HG03460 (cell line): ENCODE measurements around the gene GRAMD1B.
"Not testable (repeated sequence)": the region's sequence is repeated elsewhere in the genome, so short reads cannot be mapped to it uniquely, and the experiment has no call there.

Experiments used
- ATAC-seq: cut with Tn5 transposase; IDR thresholded peaks from one replicate; pipeline ENCODE4 v1.9.1; 2021; ENCODE audit not compliant: unreplicated experiment

Gene GRAMD1B

DNA sequence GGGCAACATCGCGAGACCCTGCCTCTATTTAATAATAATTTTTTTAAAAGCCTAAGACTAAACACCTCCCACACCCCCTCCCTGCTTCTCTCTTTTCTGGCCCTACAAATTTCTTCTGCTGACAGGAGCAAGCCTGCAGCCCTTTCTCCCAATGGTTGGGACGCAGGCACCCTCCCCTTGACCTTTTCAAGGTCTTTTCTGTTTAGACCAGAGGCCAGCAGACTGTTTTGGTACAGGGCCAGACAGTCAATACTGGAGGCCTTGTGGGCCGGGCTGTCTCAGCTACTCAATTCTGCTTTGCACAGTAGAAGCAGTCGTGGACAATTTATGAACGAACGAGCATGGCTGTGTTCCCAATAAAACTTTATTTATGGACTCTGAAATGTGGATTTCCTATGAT lies 132.1 kb downstream of the GRAMD1B start:
- ATAC-seq: no peak

DNA sequence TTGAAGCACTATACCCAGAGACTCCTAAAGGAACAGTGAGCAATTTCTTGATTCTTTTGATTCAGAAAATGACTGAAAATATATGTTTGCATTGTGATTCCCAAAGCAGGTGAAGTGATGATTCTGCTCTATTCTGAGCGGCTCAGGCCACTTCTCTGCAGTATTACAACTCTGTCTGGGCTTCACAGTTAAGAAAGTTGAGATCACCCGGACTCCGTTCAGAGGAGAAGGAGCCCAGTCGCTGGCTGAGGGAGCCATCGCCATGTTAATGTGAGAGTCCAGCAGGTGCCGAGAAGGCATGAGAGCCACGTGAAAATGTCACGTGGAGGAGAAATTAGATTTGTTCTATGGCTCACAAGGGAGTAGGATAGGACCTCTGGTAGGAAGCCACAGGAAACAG lies 132.8 kb downstream of the GRAMD1B start:
- ATAC-seq: no peak

DNA sequence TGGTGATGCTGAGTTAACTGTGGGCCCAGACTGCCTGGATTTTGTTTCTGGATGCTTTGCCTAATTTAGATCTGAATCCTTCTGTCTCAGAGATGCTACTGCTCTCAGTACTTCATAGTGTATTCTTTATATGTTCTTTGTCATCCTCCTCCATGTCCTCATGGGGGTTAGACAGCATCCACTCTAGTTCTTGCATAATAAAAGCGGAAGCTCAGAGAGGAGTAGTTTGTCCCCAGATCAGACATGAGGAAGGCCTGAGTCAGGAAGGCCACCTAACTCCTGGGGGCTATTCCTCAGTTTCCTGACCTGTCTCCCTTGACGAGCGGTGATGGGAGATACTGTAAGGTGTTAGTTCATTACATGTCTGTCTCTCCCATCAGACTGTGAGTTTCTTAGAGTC lies 134.2 kb downstream of the GRAMD1B start:
- ATAC-seq: no peak

DNA sequence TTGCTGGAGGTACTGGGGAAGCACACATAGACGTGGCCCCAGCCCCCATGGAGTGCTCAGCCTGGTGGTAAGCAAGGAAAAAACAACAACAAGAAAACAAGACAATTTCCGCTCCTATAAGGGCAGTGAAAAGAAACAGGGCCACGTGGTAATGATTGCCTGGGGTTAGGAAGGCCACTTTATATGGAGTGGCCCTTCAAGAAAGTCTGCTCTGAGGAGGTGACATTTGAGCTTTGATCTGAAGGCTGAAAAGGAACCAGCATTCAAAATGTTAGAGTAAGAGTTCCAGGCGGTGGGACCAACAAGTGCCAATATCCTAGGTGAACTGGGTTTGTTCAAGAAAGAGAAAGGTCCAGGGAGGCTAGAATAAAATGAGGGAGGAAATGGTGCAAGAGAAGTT lies 136.8 kb downstream of the GRAMD1B start:
- ATAC-seq: no peak

DNA sequence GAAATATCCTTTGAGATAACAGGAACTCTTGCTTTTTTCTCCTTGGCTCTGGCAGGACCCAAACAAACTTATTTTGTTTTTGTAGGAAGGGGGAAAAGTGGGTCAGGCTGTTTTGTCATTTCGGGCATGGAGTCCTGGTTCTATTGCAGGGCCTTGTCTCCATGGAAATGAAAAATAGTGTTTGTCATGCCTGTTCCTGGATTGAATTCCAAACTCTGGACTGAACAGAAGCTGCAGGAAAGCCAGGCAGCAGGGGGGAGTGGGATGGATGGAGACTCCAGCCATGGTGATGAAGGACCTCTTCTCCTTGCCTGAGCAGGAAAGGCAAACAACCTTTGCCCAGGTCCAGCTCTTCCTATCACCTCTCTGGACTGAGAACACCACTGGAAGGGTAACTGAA lies 137.4 kb downstream of the GRAMD1B start:
- no peak for ATAC-seq

DNA sequence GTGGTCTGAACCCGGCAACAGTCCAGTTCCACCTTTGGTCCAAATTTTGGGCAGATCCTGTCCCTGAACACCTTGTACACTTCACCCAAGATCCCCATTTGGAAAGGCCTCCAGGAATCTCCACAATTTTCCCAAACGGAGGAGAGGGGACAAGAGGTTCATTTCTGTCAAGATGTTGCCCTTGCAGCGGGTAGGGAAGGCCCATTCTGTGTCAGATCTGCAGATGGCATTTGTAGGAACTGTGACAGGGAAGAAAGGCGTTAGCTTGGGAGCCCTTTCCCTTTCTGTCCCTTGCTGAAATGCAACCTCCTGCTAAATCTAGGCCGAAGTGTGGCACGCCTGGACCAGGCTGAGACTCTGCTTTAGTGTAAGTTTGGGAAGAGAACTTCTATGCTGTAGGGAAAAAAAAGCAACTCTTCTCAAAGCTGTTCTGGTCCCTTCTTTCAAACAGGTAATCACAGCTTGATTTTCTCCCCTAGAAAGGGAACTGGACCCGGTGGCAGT lies 138.3 kb downstream of the GRAMD1B start:
- no peak for ATAC-seq

DNA sequence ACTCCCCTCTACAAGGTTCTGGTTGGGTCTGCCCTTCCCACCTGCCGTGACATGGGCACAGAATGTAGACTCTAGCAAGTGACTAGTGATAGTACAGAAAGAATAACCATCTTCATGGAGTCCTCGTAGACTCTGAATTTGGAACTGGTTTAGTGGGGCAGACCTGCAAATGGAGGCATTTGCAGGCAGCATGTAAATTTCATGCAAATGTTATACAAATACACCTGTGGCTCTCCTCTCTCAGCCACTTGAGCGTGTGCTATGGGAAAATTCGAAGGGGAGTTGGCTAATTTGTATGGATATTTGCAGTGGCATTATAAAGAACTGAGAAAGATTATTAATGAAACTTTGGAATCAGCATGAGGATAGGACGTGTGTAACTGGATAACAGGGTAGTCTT lies 139.3 kb downstream of the GRAMD1B start:
- no peak for ATAC-seq

DNA sequence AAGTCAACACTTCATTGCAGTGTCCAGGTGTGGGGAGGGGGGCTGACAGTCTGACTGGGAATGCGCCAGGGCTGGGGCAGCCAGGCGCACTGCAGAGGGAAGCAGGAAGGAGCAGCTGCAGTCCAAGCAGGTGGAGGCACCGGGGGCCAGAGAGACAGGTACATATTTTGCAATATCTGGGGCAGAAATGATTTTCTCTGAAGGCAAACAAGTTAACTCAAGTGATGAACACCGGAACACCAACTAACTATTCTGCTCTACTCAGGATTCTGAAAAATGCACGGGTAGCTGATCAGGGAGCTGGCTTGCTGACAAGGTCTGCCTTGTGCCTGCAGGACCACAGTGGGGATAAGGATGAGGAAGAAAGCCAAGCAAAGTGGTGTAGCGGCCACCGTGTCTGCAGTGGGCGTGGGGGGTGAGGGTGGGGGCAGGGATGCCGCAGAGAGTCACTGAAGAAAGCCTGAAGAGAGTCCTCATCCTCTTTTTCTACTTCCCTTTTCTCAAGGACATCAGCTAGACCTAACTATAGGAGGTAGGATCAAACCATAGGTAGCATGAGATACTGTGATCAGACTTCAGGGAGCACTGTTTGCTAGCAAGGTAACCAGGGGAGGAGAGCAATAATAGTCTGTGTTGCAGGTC lies 141.0 kb downstream of the GRAMD1B start:
- no peak for ATAC-seq

DNA sequence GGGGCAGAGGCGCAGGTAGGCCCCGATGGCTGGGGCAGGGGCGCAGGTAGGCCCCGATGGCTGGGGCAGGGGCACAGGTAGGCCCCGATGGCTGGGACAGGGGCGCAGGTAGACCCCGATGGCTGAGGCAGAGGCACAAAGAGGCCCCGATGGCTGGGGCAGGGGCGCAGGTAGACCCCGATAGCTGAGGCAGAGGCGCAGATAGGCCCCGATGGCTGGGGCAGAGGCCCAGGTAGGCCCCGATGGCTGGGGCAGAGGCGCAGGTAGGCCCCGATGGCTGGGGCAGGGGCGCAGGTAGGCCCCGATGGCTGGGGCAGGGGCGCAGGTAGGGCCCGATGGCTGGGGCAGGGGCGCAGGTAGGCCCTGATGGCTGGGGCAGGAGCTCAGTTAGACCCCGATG lies 142.7 kb downstream of the GRAMD1B start:
- not testable (repeated sequence) for ATAC-seq

DNA sequence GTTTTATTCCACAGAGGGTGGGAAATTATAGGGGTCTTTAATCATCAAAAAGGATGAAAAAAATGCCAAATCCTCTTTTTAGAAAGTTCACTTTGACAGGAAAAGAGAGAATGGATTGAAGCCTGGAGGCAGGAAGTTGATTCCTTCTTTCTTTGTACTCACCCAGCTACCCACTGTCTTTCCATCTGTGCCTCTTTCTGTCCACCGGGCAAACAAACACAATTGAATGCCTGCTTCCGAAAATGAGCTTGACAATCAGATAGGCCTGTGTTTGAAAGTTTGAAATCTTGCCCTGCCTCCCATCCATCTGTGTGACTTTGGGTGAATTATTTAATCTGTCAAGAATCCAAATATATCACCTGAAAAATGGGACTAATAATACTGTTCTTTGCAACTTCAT lies 143.2 kb downstream of the GRAMD1B start:
- ATAC-seq: no peak

DNA sequence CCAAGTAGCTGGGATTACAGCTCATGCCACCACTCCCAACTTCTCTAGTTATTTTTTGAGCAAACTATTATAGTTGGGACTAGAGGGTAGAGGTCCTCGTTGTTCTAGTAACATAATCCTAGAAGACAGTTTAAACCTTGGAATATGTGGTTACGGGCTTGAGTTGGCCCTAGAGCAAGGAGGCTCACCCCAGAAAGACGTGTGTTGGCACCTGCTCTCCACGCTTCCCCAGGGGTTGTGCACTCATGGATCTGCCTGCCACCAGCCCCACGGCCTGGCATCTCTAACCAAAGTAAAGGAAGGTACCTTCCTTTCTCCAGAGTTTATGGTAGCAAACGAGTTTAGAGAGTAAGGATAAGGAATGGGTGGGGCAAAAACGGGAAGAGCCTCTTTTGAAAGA lies 145.4 kb downstream of the GRAMD1B start:
- no peak for ATAC-seq

DNA sequence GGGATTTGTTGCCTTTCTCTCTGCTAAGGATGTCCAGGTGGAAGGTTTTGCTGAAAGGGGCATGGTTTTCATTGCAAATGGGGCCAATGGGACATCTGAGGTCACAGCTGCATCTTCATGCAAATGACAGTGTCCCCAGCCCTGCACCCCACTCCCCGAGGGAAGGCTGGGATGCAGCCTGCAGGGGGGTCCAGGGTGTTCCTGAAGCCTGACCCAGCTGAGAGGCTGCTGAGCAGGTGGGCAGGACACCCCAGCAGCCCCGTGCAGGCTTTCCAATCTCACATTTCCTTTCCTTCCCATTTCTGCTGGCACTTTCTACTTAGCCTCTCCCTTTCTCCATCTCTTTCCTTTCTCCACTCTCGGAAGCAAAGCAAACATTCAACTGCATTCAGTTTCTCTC lies 146.0 kb downstream of the GRAMD1B start:
- no peak for ATAC-seq

DNA sequence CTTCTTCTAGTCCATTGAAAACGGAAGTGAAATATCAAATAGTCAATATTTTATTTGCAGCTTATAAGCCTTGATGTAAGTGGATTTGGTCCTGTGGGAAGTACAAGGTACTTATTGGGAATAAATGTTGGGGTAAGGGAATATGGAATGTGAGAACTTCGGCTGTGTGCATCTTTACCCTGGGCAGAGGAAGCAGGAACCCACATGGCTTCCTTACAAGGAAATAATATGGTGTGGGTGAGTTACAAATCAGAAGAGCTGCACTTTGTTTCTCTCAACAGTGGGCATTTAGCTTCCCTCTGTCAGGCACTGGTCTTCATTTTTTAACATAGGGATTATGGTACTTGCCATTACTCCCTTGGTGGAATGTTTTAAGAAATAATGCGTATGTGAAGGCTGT lies 146.4 kb downstream of the GRAMD1B start:
- ATAC-seq: no peak

DNA sequence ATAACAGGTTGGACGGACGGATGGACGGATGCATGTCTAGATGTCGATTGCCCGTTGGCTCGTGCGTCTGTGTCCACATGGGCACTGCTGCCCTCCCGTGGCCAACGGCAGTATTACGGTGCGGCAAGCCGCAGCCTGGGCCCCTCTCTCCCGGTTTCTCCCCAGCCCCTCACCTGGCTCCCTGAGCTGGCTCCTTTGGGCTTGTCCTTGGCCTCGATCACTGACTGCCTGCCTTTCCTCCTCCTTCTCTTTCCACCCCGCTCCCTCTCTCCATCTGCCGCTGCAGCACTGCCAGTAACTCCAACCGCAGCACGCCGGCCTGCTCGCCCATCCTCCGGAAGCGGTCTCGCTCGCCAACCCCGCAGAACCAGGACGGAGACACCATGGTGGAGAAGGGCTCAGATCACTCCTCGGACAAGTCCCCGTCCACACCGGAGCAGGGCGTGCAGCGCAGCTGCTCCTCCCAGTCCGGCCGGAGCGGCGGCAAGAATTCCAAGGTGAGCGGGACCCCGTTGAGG lies 147.1 kb downstream of the GRAMD1B start:
- peak; percentile 59 for ATAC-seq

DNA sequence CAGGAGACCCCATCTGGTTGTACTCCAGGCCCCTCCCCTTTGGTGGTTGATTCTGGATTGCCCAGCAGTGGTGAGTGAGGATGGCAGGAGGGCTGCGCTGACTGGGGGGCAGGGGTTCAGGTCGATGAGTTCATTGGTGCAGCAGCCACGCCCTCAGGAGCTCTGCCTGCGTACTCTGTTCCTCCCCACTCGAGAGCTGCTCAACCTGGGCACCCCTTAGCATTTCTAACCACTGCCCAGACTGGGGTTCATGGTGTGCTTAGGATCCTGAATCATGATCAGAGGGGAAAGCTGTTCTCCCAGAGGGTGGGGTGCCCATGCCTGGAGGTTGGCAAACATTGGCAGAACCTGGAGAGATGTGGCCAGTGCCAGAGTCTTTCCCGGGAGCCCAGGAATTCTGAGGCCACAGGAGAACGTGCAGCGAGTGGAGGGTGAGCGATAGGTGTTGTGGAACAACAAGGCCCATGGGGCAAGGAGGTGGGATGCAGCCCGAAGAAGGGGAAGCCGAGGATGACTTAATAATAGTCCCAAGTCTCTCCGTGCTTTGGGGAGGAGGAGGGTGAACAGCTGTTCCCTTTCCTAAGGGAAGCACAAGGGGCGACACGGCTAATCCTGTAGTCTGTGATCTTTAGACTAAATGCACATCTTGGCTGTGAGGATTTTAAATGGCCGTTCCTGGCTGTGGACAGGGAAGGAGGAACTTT lies 148.9 kb downstream of the GRAMD1B start:
- no peak for ATAC-seq

DNA sequence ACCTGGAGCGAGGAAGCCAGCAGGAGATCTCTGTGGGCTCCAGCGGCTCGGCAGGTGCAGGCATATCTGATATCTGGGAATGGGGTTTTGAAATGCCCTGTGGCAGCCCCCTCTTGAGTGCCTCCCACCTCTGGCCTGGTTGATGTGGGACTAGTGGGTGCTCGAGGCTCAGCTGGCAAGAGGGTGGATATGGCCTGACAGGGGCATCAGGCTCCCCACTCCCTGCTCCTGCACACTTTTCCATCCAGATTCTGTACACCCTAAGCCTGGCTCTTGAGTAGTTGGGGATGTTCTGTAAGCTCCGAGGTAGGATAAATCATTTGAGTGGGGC lies 149.4 kb downstream of the GRAMD1B start:
- no peak for ATAC-seq

DNA sequence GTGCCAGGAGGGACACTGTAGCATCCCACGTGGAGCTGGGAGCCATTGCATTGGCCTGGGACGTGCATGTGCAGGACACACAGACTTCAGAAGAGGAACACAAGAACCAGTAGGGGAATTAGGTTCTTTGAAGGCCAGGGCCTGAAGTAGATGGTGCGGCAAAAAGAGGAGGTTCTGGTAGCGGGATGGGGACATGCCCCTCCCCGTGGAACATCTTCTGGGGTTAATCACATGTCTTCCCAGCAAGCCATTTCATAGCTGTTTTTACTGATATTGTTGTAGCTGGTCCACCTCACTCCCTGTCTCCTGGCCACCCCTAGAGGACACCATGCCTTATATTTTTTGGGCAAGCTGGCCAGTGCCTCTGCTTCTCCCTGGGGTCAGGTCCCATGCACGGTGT lies 150.1 kb downstream of the GRAMD1B start:
- no peak for ATAC-seq

DNA sequence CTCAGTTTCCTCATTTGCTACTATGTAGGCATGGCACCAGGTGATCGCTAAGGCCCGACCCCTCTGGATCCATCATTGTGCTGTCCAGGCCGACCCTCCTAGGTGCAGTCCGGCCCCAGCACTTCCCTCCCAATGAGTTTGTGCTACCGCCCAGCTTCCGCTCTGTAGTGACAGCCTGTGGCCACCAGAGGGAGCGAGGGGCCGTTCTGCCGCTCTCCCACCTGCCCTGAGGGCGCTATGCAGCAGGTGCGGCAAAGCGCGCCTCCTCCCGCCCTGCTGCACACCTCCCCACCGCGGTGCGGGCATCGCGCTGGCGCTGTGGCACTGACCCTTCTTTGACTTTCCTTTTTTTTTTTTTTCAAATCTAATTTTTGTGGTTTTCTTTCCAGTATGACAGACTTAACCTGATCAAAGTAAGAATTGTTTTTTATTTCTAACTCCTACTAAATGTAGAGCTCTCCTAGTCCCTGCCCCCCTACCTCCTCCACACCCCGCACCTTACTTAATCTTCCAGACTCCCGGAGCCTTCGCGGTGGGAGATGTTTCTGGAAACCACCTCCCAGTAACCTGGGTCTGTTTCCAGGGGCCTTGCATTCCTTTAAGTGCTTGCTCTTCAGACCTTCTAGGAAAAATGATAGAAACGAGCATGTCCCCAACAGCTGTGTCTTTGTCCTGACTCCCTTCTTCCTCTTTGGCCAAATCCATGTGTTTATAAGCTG lies 150.6 kb downstream of the GRAMD1B start:
- peak; percentile 83 for ATAC-seq

DNA sequence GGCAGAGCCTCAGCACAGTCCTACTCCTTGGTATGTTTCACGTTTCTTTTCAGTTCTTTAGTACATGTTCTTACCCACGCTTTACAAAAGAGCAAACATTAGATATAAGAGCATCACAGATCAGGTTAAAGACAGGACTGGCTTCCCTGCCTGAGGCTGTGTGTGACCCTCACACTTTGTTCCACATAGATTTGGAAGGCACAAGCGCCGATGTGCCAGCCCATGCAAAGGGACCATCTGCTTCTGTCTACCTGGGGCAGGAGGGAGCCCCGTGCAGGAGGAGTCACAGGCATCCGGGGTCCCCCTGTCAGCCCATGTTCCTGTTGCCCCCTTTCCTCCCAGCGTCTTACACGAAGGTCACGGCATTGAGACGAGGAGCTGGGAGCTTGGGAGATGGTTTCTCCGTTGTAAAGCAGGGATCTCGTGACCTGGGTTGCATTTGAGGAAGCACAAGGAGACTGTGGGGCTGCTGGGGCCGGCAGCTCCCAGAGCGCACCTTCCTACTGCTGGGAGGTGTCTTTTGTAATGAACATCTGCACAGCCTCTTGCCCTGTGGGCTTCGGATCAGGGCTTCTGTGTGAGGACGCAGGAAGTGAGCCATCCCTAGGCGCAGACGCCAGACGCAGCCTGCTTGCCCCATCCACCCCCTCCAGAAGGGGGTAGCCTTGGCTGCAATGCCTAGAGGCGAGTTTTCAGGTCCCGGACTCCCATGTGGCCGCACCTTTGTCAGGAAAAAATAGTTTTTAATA lies 151.8 kb downstream of the GRAMD1B start:
- no peak for ATAC-seq

DNA sequence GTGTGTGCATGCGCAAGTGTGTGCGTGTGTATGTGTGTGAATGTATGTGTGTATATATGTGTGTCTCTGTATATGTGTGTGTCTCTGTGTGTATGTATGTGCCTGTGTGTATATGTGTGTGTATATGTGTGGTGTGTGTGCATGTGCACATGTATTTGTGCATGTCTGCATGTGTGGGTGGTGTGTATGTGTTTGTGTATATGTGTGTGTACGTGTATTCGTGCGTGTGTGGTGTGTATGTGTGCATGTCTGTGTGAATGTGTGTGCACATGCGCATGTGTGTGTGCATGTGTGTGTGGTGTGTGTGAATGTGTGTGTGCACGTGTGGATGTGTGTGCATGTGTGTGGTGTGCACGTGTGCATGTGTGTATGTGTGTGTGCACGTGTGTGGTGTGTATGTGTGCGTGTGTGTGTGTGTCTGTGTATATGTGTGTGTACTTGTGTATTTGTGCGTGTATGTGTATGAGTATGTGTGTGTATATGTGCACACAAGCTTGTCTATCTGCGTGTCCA lies 153.0 kb downstream of the GRAMD1B start:
- ATAC-seq: no peak

DNA sequence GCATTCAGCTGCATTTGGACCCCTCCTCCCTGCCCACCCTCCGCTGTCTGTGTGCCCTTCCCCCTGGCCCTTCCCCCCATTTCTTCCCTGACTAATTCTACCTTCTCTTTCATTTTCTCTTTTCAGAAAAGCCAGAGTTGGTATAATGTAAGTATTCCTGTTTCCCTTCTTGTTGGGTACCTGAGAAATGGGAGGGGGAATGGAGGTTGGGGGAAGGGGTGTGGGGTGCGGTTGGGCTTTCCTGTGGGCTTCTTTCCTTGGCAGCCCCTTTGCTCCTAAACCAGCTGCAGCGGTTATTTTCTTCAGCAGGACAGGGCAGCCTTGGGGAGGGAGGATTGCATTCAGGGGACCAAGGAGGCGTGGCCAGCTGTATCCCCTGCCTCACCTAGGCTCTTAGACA lies 154.1 kb downstream of the GRAMD1B start:
- ATAC-seq: no peak
